ENCODE data around the gene AGAP1.

The AGAP1 gene

DNA sequence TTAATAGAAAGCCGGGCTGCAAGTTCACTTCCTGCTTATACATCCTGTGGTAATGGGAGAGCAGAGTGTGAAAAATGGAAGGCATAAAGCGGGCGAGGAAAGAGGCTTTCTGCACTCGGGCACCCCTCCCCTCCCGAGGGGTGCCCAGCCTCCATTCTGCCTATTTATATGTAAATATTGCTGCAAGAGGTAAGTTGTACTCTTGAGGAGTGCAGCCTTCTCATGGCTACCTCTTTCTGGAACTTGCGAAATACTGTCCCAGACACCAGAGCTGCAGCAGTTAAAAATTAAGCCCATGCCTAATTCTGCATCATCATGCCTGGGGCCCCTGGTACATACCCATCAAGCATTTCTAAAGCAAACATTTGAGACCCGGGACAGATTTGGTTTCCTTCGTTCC is 518.3 kb downstream of the AGAP1 start:
- 81 to 82% methylated on average over 8 of the region's 8 CpGs for WGBS, 2 experiments
- Histone ChIP-seq H3K27me3 (ENCODE audit: control insufficient read depth, insufficient read depth, low read length, poor library complexity, severe bottlenecking) (peaks cover 4% of the 10 kb centered on the region), H3K36me3 (ENCODE audit: control insufficient read depth, insufficient read depth, low read length) (no peaks in the 10 kb centered on the region), H3K9me3 (ENCODE audit: control insufficient read depth, low read length) (no peaks in the 10 kb centered on the region), H3K27ac (ENCODE audit: insufficient read depth, low read depth, low read length, poor library complexity, severe bottlenecking) (no peak overlapping the region), H3K4me1 (ENCODE audit: control insufficient read depth, insufficient read depth, low read length) (peaks cover 17% of the 10 kb centered on the region), H3K4me3 (ENCODE audit: insufficient read depth, low read depth, low read length) (no peak overlapping the region)

DNA sequence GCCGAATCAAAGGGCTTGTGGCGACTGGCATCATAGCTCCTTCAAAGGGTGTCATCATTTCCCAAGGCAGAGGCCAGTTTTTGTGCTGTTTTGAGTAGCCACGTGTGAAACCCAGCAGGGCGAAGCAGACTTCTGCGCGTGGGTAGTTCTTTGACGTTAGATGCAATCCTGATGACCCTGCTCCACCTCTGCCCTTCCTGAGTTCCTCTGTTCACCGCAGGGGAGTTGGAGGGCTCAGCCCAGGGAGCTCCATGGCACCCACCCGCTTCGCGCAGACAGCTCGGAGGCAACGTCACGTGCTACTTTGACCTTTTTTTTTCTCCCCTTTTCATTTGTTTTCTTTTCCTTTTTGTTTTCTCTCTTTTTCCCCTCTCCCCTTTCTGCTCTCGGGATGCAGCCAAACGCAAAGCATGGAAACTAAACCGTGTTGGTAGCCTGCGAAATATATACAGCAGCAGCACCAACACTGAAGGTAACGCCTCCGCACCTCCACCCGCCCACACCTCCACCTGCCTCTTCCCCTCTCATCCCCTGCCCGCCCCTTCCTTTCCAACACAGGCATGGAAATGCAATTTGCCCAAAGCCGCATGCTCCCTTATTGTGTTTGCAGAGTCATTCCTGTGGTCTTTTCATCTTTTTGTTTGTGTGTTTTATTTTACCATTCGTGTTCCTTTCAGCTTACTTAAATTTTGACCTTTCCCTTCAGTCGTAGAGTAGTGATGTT is 520.7 kb downstream of the AGAP1 start:
- Histone ChIP-seq H3K27ac (ENCODE audit: insufficient read depth, low read depth, low read length, poor library complexity, severe bottlenecking) (no peak overlapping the region), H3K4me1 (ENCODE audit: control insufficient read depth, insufficient read depth, low read length) (peaks cover 17% of the 10 kb centered on the region), H3K9me3 (ENCODE audit: control insufficient read depth, low read length) (no peaks in the 10 kb centered on the region), H3K27me3 (ENCODE audit: control insufficient read depth, insufficient read depth, low read length, poor library complexity, severe bottlenecking) (peaks cover 4% of the 10 kb centered on the region), H3K36me3 (ENCODE audit: control insufficient read depth, insufficient read depth, low read length) (no peaks in the 10 kb centered on the region), H3K4me3 (ENCODE audit: insufficient read depth, low read depth, low read length) (no peak overlapping the region)
- WGBS, 2 experiments = 35 to 38% methylated on average over 23 to 24 of the region's 25 CpGs

DNA sequence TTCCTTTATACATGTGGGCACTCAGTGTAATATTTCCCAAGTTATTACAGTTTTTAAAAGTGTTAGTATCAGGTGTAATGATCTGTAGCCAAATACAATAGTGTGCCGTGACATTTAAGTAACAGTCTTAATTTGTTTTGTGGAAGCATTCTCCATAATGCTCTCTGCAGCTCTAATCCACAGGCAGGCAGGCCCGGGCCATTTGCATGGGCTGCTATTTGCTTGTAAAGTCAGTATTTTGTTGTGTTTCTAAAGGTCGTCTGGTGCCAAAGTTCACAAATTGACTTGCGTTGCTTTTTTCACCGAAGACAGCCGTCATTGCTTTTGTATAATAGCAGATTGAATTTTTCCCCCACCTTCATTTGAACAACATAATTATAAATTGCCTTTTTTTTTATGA is 521.3 kb downstream of the AGAP1 start:
- Histone ChIP-seq H3K4me1 (ENCODE audit: control insufficient read depth, insufficient read depth, low read length) (peaks cover 17% of the 10 kb centered on the region), H3K27ac (ENCODE audit: insufficient read depth, low read depth, low read length, poor library complexity, severe bottlenecking) (no peak overlapping the region), H3K4me3 (ENCODE audit: insufficient read depth, low read depth, low read length) (no peak overlapping the region), H3K9me3 (ENCODE audit: control insufficient read depth, low read length) (no peaks in the 10 kb centered on the region), H3K27me3 (ENCODE audit: control insufficient read depth, insufficient read depth, low read length, poor library complexity, severe bottlenecking) (peaks cover 4% of the 10 kb centered on the region), H3K36me3 (ENCODE audit: control insufficient read depth, insufficient read depth, low read length) (no peaks in the 10 kb centered on the region)
- 50 to 58% methylated on average over 4 to 6 of the region's 6 CpGs for WGBS, 2 experiments

DNA sequence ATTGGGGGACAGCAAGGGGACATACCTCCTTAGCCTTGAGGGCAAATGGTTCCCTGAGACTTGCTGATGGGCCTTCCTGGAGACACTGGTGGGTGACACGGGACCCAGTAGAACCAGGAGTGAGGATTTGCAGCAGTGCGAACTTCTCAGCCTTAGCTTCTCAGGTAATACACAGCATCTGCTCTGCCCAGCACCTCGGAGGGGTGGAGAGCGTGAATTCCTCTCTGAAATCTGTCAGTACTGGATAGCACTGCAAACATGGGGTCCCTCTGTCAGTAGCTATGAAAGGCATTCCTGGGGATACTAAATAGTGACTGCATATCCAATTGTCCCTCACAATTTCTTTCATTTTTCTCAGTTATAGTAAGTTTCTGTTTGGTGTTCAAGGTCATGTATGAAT is 522.7 kb downstream of the AGAP1 start:
- Histone ChIP-seq H3K36me3 (ENCODE audit: control insufficient read depth, insufficient read depth, low read length) (no peaks in the 10 kb centered on the region), H3K4me1 (ENCODE audit: control insufficient read depth, insufficient read depth, low read length) (peaks cover 17% of the 10 kb centered on the region), H3K4me3 (ENCODE audit: insufficient read depth, low read depth, low read length) (no peak overlapping the region), H3K27me3 (ENCODE audit: control insufficient read depth, insufficient read depth, low read length, poor library complexity, severe bottlenecking) (peaks cover 4% of the 10 kb centered on the region), H3K9me3 (ENCODE audit: control insufficient read depth, low read length) (no peaks in the 10 kb centered on the region), H3K27ac (ENCODE audit: insufficient read depth, low read depth, low read length, poor library complexity, severe bottlenecking) (no peak overlapping the region)
- 88 to 89% methylated on average over 4 of the region's 4 CpGs for WGBS, 2 experiments

DNA sequence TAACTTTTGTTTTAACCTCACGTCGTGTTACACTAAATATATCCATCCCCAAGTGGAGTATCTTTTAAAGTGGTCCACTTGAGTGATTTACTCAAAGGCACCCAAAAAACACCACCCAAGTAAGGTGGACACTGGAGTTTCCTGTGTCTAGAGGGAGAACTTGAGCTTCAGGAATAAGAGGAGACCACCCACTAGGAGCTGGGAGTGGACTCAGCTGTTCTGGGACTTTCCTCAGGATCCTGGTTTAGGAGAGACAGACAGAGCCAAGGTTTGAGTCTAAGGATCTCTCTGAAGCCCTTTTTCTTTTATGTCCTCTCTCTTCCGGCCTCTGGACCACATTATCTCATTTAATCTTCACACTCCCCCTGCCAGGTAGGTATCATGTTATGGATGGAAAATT is 523.6 kb downstream of the AGAP1 start:
- no peak overlapping the region for H3K27ac ChIP-seq (ENCODE audit: insufficient read depth, low read depth, low read length, poor library complexity, severe bottlenecking)
- peaks cover 17% of the 10 kb centered on the region for H3K4me1 ChIP-seq (ENCODE audit: control insufficient read depth, insufficient read depth, low read length)
- no peak overlapping the region for H3K4me3 ChIP-seq (ENCODE audit: insufficient read depth, low read depth, low read length)
- H3K36me3 ChIP-seq (ENCODE audit: control insufficient read depth, insufficient read depth, low read length) = no peaks in the 10 kb centered on the region
- peaks cover 4% of the 10 kb centered on the region for H3K27me3 ChIP-seq (ENCODE audit: control insufficient read depth, insufficient read depth, low read length, poor library complexity, severe bottlenecking)
- no peaks in the 10 kb centered on the region for H3K9me3 ChIP-seq (ENCODE audit: control insufficient read depth, low read length)
- WGBS, 2 experiments = 53% methylated on average over 2 of the region's 3 CpGs; no CpG with 5 or more reads in 1 of the 2 experiments

DNA sequence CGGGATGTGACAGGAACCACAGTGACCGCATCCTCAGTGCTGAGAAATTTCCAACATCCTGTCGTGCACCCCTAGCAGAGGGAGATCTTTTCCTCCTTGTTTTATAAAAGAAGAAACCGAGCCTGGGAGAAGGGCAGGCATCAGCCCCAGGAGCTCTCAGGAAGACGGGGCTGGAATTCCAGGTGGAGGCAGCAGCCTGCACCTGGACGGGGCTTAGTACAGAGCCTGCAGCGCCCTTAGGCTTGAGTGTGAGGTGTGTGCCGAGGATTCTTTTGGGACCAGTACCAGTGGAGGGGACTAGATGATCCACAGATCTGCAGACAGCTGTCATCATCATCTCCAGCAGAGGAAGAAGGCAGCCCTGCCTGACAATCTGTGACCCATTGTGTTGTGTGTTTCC is 525.6 kb downstream of the AGAP1 start:
- 95 to 98% methylated on average over 8 of the region's 8 CpGs for WGBS, 2 experiments
- H3K27me3 ChIP-seq (ENCODE audit: control insufficient read depth, insufficient read depth, low read length, poor library complexity, severe bottlenecking) = peaks cover 4% of the 10 kb centered on the region
- no peaks in the 10 kb centered on the region for H3K9me3 ChIP-seq (ENCODE audit: control insufficient read depth, low read length)
- H3K36me3 ChIP-seq (ENCODE audit: control insufficient read depth, insufficient read depth, low read length) = no peaks in the 10 kb centered on the region
- H3K4me3 ChIP-seq (ENCODE audit: insufficient read depth, low read depth, low read length) = no peak overlapping the region
- no peak overlapping the region for H3K27ac ChIP-seq (ENCODE audit: insufficient read depth, low read depth, low read length, poor library complexity, severe bottlenecking)
- peaks cover 8% of the 10 kb centered on the region for H3K4me1 ChIP-seq (ENCODE audit: control insufficient read depth, insufficient read depth, low read length)

DNA sequence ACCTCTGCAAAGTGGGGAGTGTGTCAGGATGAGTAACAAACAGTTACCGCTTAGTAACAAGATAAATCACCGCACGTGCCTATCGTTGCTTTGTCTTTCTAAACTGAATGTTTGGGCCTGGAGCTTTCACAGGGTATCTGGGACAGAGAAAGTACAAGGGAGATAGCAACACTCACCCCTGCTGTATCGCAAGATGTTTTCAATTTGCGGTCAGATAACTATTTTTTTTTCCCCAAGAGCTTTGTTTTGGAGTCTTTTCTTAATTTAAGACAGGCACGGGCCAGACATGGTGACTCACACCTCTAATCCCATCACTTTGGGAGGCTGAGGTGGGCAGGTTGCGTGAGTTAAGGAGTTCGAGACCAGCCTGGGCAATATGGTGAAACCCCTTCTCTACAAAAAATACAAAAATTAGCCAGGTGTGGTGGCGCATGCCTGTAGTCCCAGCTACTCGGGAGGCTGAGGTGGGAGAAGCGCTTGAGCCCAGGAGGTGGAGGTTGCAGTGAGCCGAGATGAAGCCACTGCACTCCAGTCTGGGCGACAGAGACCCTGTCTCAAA is 527.7 kb downstream of the AGAP1 start:
- 95 to 96% methylated on average over 14 of the region's 14 CpGs for WGBS, 2 experiments
- no peaks in the 10 kb centered on the region for H3K9me3 ChIP-seq (ENCODE audit: control insufficient read depth, low read length)
- no peaks in the 10 kb centered on the region for H3K36me3 ChIP-seq (ENCODE audit: control insufficient read depth, insufficient read depth, low read length)
- H3K27ac ChIP-seq (ENCODE audit: insufficient read depth, low read depth, low read length, poor library complexity, severe bottlenecking) = no peak overlapping the region
- H3K4me1 ChIP-seq (ENCODE audit: control insufficient read depth, insufficient read depth, low read length) = no peaks in the 10 kb centered on the region
- no peaks in the 10 kb centered on the region for H3K27me3 ChIP-seq (ENCODE audit: control insufficient read depth, insufficient read depth, low read length, poor library complexity, severe bottlenecking)
- no peak overlapping the region for H3K4me3 ChIP-seq (ENCODE audit: insufficient read depth, low read depth, low read length)

DNA sequence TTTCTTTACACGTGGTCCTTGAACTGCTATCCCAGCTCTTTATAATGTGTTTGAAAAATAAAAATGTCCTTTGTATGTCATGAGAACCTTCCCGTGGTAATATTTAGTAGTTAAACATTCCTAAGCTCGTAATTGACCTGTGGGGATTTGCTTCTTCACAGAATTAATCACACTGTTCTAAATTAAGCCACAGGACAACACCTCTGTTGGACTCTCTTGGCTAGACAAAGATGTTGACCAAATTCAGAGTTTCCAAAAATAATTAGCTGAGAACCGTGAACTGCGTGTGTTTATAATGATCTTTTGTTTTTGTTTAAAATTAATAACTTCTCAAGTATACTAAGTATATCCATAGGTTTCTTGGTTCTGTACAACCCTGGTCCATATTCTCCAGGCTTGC is 528.3 kb downstream of the AGAP1 start:
- 86 to 95% methylated on average over 4 to 5 of the region's 5 CpGs for WGBS, 2 experiments
- no peaks in the 10 kb centered on the region for H3K36me3 ChIP-seq (ENCODE audit: control insufficient read depth, insufficient read depth, low read length)
- no peaks in the 10 kb centered on the region for H3K9me3 ChIP-seq (ENCODE audit: control insufficient read depth, low read length)
- H3K4me3 ChIP-seq (ENCODE audit: insufficient read depth, low read depth, low read length) = no peak overlapping the region
- no peak overlapping the region for H3K27ac ChIP-seq (ENCODE audit: insufficient read depth, low read depth, low read length, poor library complexity, severe bottlenecking)
- no peaks in the 10 kb centered on the region for H3K4me1 ChIP-seq (ENCODE audit: control insufficient read depth, insufficient read depth, low read length)
- H3K27me3 ChIP-seq (ENCODE audit: control insufficient read depth, insufficient read depth, low read length, poor library complexity, severe bottlenecking) = no peaks in the 10 kb centered on the region

DNA sequence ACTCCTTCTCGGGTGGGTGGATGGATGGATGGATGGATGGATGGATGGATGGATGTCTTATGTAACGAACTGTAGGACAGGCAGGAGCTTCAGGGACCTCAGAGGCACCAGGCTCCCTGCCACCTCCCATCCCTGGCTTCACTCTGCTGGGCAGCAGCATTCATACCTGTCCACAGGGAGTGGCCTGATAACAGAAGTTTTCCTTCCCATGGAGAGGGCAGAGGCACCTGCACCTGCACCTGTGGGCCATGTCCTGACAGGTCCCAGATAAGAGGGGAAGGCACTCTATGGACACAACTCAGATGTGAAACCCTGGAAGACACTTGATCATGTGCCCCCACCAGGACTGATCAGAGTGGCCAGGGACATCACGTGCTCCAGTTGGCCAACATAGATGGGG is 532.0 kb downstream of the AGAP1 start:
- Histone ChIP-seq H3K4me1 (ENCODE audit: control insufficient read depth, insufficient read depth, low read length) (no peaks in the 10 kb centered on the region), H3K36me3 (ENCODE audit: control insufficient read depth, insufficient read depth, low read length) (no peaks in the 10 kb centered on the region), H3K27ac (ENCODE audit: insufficient read depth, low read depth, low read length, poor library complexity, severe bottlenecking) (no peak overlapping the region), H3K4me3 (ENCODE audit: insufficient read depth, low read depth, low read length) (no peak overlapping the region), H3K27me3 (ENCODE audit: control insufficient read depth, insufficient read depth, low read length, poor library complexity, severe bottlenecking) (no peaks in the 10 kb centered on the region), H3K9me3 (ENCODE audit: control insufficient read depth, low read length) (no peaks in the 10 kb centered on the region)
- WGBS, 2 experiments = 91 to 95% methylated on average over 2 to 3 of the region's 3 CpGs

DNA sequence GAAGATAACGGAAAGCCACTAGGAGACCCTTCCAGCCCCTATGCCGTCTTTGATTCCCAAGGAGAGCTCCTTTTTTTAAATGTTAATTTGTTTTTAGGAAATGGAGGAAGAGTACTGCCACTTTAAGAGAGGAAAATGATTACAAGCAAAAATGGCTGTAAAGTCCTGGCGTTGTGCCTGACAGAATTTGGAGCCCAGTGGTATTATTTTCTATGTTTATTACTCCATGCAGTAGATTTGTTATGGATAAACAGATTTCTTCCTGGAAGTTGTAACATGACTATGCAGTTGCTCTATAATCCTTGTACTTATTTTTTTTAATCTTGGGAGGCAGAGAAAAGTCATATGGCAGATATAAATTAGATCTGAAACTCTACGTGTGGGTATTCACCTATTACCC is 533.0 kb downstream of the AGAP1 start:
- no peaks in the 10 kb centered on the region for H3K27me3 ChIP-seq (ENCODE audit: control insufficient read depth, insufficient read depth, low read length, poor library complexity, severe bottlenecking)
- no peaks in the 10 kb centered on the region for H3K4me1 ChIP-seq (ENCODE audit: control insufficient read depth, insufficient read depth, low read length)
- no peak overlapping the region for H3K27ac ChIP-seq (ENCODE audit: insufficient read depth, low read depth, low read length, poor library complexity, severe bottlenecking)
- H3K36me3 ChIP-seq (ENCODE audit: control insufficient read depth, insufficient read depth, low read length) = no peaks in the 10 kb centered on the region
- no peaks in the 10 kb centered on the region for H3K9me3 ChIP-seq (ENCODE audit: control insufficient read depth, low read length)
- H3K4me3 ChIP-seq (ENCODE audit: insufficient read depth, low read depth, low read length) = no peak overlapping the region
- 88 to 93% methylated on average over 3 to 4 of the region's 4 CpGs for WGBS, 2 experiments
